Transverse colon (tissue), 4 donors: ENCODE measurements around the gene NCOR1.

Source experiments
- POLR2AphosphoS5 ChIP-seq, 3 donors: sonication (generic); formaldehyde crosslinking; IDR thresholded peaks; one replicate each; pipeline ENCODE4 v1.6.1; 2016; ENCODE audit warnings: antibody characterized with exemption in 3 of 3
- TF ChIP-seq, protein P1 (sequence below), 5 experiments: fragments of 200-600 bp in 3 of 5; fragments of 450-650 bp in 2 of 5; sonication (generic) in 3 of 5; IDR thresholded peaks; 1 replicate in 2 of 5; 2 replicates in 3 of 5; pipeline ENCODE4 v1.5.1; 2016 to 2017; ENCODE audit warnings: antibody characterized with exemption in 5 of 5, inconsistent platforms in 3 of 5, mild to moderate bottlenecking in 2 of 5, moderate library complexity in 1 of 5

- no peak for TF ChIP-seq POLR2AphosphoS5 (IDR thresholded peaks at IDR 0.05)
- TF ChIP-seq, protein P1, sequence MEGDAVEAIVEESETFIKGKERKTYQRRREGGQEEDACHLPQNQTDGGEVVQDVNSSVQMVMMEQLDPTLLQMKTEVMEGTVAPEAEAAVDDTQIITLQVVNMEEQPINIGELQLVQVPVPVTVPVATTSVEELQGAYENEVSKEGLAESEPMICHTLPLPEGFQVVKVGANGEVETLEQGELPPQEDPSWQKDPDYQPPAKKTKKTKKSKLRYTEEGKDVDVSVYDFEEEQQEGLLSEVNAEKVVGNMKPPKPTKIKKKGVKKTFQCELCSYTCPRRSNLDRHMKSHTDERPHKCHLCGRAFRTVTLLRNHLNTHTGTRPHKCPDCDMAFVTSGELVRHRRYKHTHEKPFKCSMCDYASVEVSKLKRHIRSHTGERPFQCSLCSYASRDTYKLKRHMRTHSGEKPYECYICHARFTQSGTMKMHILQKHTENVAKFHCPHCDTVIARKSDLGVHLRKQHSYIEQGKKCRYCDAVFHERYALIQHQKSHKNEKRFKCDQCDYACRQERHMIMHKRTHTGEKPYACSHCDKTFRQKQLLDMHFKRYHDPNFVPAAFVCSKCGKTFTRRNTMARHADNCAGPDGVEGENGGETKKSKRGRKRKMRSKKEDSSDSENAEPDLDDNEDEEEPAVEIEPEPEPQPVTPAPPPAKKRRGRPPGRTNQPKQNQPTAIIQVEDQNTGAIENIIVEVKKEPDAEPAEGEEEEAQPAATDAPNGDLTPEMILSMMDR (IDR thresholded peaks at IDR 0.05): no peak
These were observed 190.1 kb downstream of the NCOR1 start for GRCh38 chr17:16025202-16025601.
